ENCODE data around the gene CCN6.

DNA sequence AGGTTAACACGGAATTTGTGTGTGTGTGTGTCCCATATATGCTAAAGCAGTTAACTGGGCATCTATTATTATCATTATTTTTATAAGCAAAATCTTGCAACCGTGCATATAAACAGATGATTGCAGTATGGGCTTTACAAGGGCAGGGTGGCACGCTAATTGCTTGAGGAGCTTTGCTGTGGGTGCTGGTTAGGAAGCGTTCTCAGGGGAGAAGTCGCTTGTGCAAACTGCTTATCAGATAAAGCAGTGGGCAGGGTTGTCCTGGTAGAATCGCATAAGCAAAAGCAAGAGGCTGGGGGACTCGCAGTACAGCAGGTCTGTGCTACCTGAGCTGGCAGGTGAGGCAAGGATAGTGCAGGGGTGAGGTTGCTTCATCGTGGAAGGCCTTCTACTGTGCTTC is 9.7 kb upstream of the CCN6 start:
- TF ChIP-seq, protein P1, sequence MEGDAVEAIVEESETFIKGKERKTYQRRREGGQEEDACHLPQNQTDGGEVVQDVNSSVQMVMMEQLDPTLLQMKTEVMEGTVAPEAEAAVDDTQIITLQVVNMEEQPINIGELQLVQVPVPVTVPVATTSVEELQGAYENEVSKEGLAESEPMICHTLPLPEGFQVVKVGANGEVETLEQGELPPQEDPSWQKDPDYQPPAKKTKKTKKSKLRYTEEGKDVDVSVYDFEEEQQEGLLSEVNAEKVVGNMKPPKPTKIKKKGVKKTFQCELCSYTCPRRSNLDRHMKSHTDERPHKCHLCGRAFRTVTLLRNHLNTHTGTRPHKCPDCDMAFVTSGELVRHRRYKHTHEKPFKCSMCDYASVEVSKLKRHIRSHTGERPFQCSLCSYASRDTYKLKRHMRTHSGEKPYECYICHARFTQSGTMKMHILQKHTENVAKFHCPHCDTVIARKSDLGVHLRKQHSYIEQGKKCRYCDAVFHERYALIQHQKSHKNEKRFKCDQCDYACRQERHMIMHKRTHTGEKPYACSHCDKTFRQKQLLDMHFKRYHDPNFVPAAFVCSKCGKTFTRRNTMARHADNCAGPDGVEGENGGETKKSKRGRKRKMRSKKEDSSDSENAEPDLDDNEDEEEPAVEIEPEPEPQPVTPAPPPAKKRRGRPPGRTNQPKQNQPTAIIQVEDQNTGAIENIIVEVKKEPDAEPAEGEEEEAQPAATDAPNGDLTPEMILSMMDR (IDR thresholded peaks at IDR 0.05), result no peak
- TF ChIP-seq EZH2 (IDR thresholded peaks at IDR 0.05; ENCODE audit: borderline replicate concordance, insufficient read depth, low read depth, low read length, poor library complexity, severe bottlenecking), result no peak
